ENCODE measurements around the gene RGS12. TPM values are rescaled to one million over a fixed set of nuclear protein-coding genes. Genes with fewer than 3 reads are reported as not detected.

Gene RGS12
- total and polyA plus RNA-seq, 2 of the 13 experiments (the other 11 are each of a cell fraction or from before 2014, with no cell fraction given) = 21.0 to 27.7 TPM

GRCh38 chr4:3292571-3293400 is at the start of gene RGS12 (continued):
- TF ChIP-seq BCL3 (CRISPR knock-in tag; IDR thresholded peaks at IDR 0.05) (peak; percentile 52; the same call in 1 of the 2 replicates), POGK (CRISPR knock-in tag; conservative IDR thresholded peaks at IDR 0.05) (no peak), ZSCAN29 (CRISPR knock-in tag; conservative IDR thresholded peaks at IDR 0.05) (no peak), DMTF1 (CRISPR knock-in tag; IDR thresholded peaks at IDR 0.05) (no peak), SP4 (CRISPR knock-in tag; IDR thresholded peaks at IDR 0.05) (peak; percentile 87), THAP8 (CRISPR knock-in tag; IDR thresholded peaks at IDR 0.05; ENCODE audit: borderline replicate concordance) (no peak), TERF1 (CRISPR knock-in tag; IDR thresholded peaks at IDR 0.05) (no peak), ZNF839 (CRISPR knock-in tag; IDR thresholded peaks at IDR 0.05; ENCODE audit: borderline replicate concordance) (no peak), ZNF816 (CRISPR knock-in tag; IDR thresholded peaks at IDR 0.05; ENCODE audit: borderline replicate concordance) (0 out of 2 replicates have a peak, but pooled peaks have one; percentile 39), ELF4 (CRISPR knock-in tag; IDR thresholded peaks at IDR 0.05; ENCODE audit: borderline replicate concordance) (no peak), AKAP8 (CRISPR knock-in tag; IDR thresholded peaks at IDR 0.05) (peak; percentile 99), RCOR2 (CRISPR knock-in tag; IDR thresholded peaks at IDR 0.05) (no peak), MEF2D (CRISPR knock-in tag; IDR thresholded peaks at IDR 0.05) (peak; percentile 26; the same call in 1 of the 2 replicates), ZNF883 (CRISPR knock-in tag; IDR thresholded peaks at IDR 0.05; ENCODE audit: not compliant biosample characterization) (no peak), ZNF329 (CRISPR knock-in tag; IDR thresholded peaks at IDR 0.05; ENCODE audit: low read depth) (no peak), RNF219 (CRISPR knock-in tag; IDR thresholded peaks at IDR 0.05) (no peak)

Measured in HepG2 (cell line).